HEK293 (cell line): Measurements from ENCODE around the gene CCDC183.

Experiments used
- CTCF ChIP-seq: fragments of 450-650 bp; formaldehyde crosslinking; IDR thresholded peaks from 2 replicates; pipeline ENCODE4 v1.5.1; 2016; ENCODE audit warnings: missing biosample characterization, missing genetic modification characterization
- RBAK ChIP-seq: fragments of 450-650 bp; formaldehyde crosslinking; IDR thresholded peaks from 2 replicates; pipeline ENCODE4 v1.5.1; 2016; ENCODE audit warnings: missing biosample characterization, missing genetic modification characterization
- REST ChIP-seq: fragments of 450-650 bp; formaldehyde crosslinking; IDR thresholded peaks from 2 replicates; pipeline ENCODE4 v1.5.1; 2016; ENCODE audit warnings: missing biosample characterization, missing genetic modification characterization
- ZBTB21 ChIP-seq: fragments of 450-650 bp; formaldehyde crosslinking; IDR thresholded peaks from 2 replicates; pipeline ENCODE4 v1.5.1; 2017; ENCODE audit warnings: missing biosample characterization, missing genetic modification characterization
- ZNF155 ChIP-seq: fragments of 450-650 bp; formaldehyde crosslinking; IDR thresholded peaks from 2 replicates; pipeline ENCODE4 v1.5.1; 2016; ENCODE audit warnings: missing biosample characterization, missing genetic modification characterization
- ZNF274 ChIP-seq, 2 experiments: fragments of 200-500 bp in 1 of 2; fragments of 450-650 bp in 1 of 2; sonication (Bioruptor generic) in 1 of 2; formaldehyde crosslinking in 1 of 2; IDR thresholded peaks; 2 replicates each; pipeline versions ENCODE4 v1.5.1 to v1.6.1; 2014 to 2016; ENCODE audit warnings: borderline replicate concordance in 1 of 2, inconsistent platforms in 1 of 2, low read length in 1 of 2, missing biosample characterization in 1 of 2, missing genetic modification characterization in 1 of 2
- ZNF354C ChIP-seq: fragments of 450-650 bp; formaldehyde crosslinking; IDR thresholded peaks from 2 replicates; pipeline ENCODE4 v1.5.1; 2016; ENCODE audit warnings: missing biosample characterization, missing genetic modification characterization, low read depth, borderline replicate concordance
- ZNF416 ChIP-seq: fragments of 450-650 bp; formaldehyde crosslinking; IDR thresholded peaks from 2 replicates; pipeline ENCODE4 v1.5.1; 2016; ENCODE audit warnings: missing biosample characterization, missing genetic modification characterization
- ZNF530 ChIP-seq: fragments of 450-650 bp; formaldehyde crosslinking; IDR thresholded peaks from 2 replicates; pipeline ENCODE4 v1.5.1; 2016; ENCODE audit warnings: low read depth, missing biosample characterization, missing genetic modification characterization
- TF ChIP-seq, protein P1 (sequence below): fragments of 450-650 bp; formaldehyde crosslinking; IDR thresholded peaks from 2 replicates; pipeline ENCODE4 v1.5.0; 2017; ENCODE audit warnings: missing biosample characterization, missing genetic modification characterization, borderline replicate concordance
- TF ChIP-seq, protein P2 (sequence below): fragments of 450-650 bp; formaldehyde crosslinking; optimal IDR thresholded peaks from 2 replicates; pipeline ENCODE3; 2016; ENCODE audit warnings: missing biosample characterization, mild to moderate bottlenecking, missing genetic modification characterization
- TF ChIP-seq, protein P3 (sequence below): fragments of 450-650 bp; formaldehyde crosslinking; IDR thresholded peaks from 2 replicates; pipeline ENCODE4 v1.5.1; 2016; ENCODE audit warnings: missing biosample characterization, missing genetic modification characterization

DNA sequence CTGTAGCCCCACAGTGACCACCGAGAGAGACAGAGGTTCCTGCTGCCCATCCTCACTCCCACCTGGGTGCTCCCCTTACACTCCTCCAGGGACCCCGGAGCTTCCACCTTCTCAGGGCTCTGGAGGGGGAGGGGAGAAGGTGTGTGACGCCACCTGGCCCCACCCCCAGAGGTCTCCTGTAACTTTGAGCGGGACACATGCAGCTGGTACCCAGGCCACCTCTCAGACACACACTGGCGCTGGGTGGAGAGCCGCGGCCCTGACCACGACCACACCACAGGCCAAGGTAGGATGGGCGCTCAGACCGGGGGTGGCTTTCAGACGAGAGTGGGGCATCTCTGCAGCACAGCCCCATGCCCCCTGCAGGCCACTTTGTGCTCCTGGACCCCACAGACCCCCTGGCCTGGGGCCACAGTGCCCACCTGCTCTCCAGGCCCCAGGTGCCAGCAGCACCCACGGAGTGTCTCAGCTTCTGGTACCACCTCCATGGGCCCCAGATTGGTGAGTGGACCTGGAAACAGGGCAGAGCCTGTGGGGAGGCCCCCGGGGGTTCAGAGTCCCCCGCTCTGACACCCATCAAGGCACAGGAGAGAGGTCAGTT, 60.5 kb downstream of the CCDC183 start:
- TF ChIP-seq CTCF (tag by site-specific recombination) (peak; percentile 16; the same call in 1 of the 2 replicates), ZNF354C (tag by site-specific recombination) (no peak), REST (no peak), ZNF274 (IDR thresholded peaks at IDR 0.05; ENCODE audit: low read length) (no peak), ZNF274 (tag by site-specific recombination; IDR thresholded peaks at IDR 0.05; ENCODE audit: borderline replicate concordance) (no peak), ZNF530 (tag by site-specific recombination) (no peak), RBAK (tag by site-specific recombination) (no peak), ZNF416 (no peak), ZNF155 (no peak), ZBTB21 (tag by site-specific recombination) (no peak)
- TF ChIP-seq, protein P1, sequence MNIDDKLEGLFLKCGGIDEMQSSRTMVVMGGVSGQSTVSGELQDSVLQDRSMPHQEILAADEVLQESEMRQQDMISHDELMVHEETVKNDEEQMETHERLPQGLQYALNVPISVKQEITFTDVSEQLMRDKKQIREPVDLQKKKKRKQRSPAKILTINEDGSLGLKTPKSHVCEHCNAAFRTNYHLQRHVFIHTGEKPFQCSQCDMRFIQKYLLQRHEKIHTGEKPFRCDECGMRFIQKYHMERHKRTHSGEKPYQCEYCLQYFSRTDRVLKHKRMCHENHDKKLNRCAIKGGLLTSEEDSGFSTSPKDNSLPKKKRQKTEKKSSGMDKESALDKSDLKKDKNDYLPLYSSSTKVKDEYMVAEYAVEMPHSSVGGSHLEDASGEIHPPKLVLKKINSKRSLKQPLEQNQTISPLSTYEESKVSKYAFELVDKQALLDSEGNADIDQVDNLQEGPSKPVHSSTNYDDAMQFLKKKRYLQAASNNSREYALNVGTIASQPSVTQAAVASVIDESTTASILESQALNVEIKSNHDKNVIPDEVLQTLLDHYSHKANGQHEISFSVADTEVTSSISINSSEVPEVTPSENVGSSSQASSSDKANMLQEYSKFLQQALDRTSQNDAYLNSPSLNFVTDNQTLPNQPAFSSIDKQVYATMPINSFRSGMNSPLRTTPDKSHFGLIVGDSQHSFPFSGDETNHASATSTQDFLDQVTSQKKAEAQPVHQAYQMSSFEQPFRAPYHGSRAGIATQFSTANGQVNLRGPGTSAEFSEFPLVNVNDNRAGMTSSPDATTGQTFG (tag by site-specific recombination): no peak
- TF ChIP-seq, protein P2, sequence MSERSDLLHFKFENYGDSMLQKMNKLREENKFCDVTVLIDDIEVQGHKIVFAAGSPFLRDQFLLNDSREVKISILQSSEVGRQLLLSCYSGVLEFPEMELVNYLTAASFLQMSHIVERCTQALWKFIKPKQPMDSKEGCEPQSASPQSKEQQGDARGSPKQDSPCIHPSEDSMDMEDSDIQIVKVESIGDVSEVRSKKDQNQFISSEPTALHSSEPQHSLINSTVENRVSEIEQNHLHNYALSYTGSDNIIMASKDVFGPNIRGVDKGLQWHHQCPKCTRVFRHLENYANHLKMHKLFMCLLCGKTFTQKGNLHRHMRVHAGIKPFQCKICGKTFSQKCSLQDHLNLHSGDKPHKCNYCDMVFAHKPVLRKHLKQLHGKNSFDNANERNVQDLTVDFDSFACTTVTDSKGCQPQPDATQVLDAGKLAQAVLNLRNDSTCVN (tag by site-specific recombination): no peak
- TF ChIP-seq, protein P3, sequence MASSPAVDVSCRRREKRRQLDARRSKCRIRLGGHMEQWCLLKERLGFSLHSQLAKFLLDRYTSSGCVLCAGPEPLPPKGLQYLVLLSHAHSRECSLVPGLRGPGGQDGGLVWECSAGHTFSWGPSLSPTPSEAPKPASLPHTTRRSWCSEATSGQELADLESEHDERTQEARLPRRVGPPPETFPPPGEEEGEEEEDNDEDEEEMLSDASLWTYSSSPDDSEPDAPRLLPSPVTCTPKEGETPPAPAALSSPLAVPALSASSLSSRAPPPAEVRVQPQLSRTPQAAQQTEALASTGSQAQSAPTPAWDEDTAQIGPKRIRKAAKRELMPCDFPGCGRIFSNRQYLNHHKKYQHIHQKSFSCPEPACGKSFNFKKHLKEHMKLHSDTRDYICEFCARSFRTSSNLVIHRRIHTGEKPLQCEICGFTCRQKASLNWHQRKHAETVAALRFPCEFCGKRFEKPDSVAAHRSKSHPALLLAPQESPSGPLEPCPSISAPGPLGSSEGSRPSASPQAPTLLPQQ: no peak
